ENCODE results near the gene MLC1.

The MLC1 gene

GRCh38 chr22:50049299-50050195, 35.7 kb downstream of the MLC1 start:
- TF ChIP-seq GATA1 (IDR thresholded peaks at IDR 0.05; ENCODE audit: low read depth, low read length) (no peak), POLR2A (IDR thresholded peaks at IDR 0.05; ENCODE audit: low read length) (no peak)
- DNase-seq: no peak

- DNase-seq: no peak
- TF ChIP-seq POLR2A (IDR thresholded peaks at IDR 0.05; ENCODE audit: low read length) (no peak), GATA1 (IDR thresholded peaks at IDR 0.05; ENCODE audit: low read depth, low read length) (no peak)
These were observed 36.4 kb downstream of the MLC1 start for GRCh38 chr22:50048836-50049235.

- no peak for DNase-seq
- no peak for TF ChIP-seq GATA1 (IDR thresholded peaks at IDR 0.05; ENCODE audit: low read depth, low read length)
These were observed 37.0 kb downstream of the MLC1 start for GRCh38 chr22:50048061-50048765.

GRCh38 chr22:50047346-50047745, 37.9 kb downstream of the MLC1 start:
- no peak for DNase-seq
- TF ChIP-seq GATA1 (IDR thresholded peaks at IDR 0.05; ENCODE audit: low read depth, low read length) (no peak), POLR2A (IDR thresholded peaks at IDR 0.05; ENCODE audit: low read length) (no peak)

- no peak for DNase-seq
- TF ChIP-seq GATA1 (IDR thresholded peaks at IDR 0.05; ENCODE audit: low read depth, low read length): no peak
These were observed 38.6 kb downstream of the MLC1 start for GRCh38 chr22:50046481-50047245.

- TF ChIP-seq POLR2A (IDR thresholded peaks at IDR 0.05; ENCODE audit: low read length): no peak
- TF ChIP-seq GATA1 (IDR thresholded peaks at IDR 0.05; ENCODE audit: low read depth, low read length): no peak
- DNase-seq: no peak
These were observed 39.2 kb downstream of the MLC1 start for GRCh38 chr22:50046019-50046415.

GRCh38 chr22:50045211-50046018, 39.8 kb downstream of the MLC1 start:
- no peak for TF ChIP-seq GATA1 (IDR thresholded peaks at IDR 0.05; ENCODE audit: low read depth, low read length)
- no peak for TF ChIP-seq POLR2A (IDR thresholded peaks at IDR 0.05; ENCODE audit: low read length)

GRCh38 chr22:50044485-50045118, 40.6 kb downstream of the MLC1 start:
- TF ChIP-seq POLR2A (IDR thresholded peaks at IDR 0.05; ENCODE audit: low read length) (no peak), GATA1 (IDR thresholded peaks at IDR 0.05; ENCODE audit: low read depth, low read length) (no peak)
- no peak for DNase-seq

More at GRCh38 chr22:50045211-50046018, 39.8 kb downstream of the MLC1 start:
- DNase-seq: no peak

GRCh38 chr22:50041361-50042065, 43.7 kb downstream of the MLC1 start:
- DNase-seq: no peak

GRCh38 chr22:50040717-50041116, 44.5 kb downstream of the MLC1 start:
- TF ChIP-seq GATA1 (IDR thresholded peaks at IDR 0.05; ENCODE audit: low read depth, low read length): no peak
- no peak for DNase-seq

More at GRCh38 chr22:50041361-50042065, 43.7 kb downstream of the MLC1 start:
- no peak for TF ChIP-seq POLR2A (IDR thresholded peaks at IDR 0.05; ENCODE audit: low read length)
- TF ChIP-seq GATA1 (IDR thresholded peaks at IDR 0.05; ENCODE audit: low read depth, low read length): no peak

GRCh38 chr22:50039669-50040443, 45.4 kb downstream of the MLC1 start:
- no peak for DNase-seq
- TF ChIP-seq GATA1 (IDR thresholded peaks at IDR 0.05; ENCODE audit: low read depth, low read length) (no peak), POLR2A (IDR thresholded peaks at IDR 0.05; ENCODE audit: low read length) (no peak)

Measured in erythroblast (primary cell).